ENCODE results near the gene ARPP21. TPM values are rescaled to one million over a fixed set of nuclear protein-coding genes. Genes with fewer than 3 reads are reported as not detected.

The ARPP21 gene
- polyA plus RNA-seq, 1 experiment: not detected

DNA sequence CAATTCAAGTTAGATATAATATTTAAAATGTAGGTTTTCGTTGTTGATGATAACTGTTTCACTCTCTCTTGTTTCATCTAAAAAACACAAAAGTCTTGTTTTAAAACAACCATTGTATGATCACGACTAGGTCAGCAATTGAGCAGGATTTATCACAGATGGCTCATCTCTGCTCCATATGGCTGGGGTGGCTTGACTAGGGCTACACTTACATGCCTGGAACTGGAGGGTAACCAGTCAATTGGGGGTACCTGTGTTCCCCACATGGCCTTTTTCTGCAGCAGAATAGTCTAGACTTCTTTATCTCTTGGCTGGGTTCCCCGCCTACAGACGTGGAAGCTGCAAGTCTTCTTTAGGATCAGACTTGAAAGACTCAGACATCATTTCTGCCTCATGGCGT, 103.9 kb downstream of the ARPP21 start:
- DNase-seq (ENCODE audit: low read depth, low spot score): no peak
- POLR2A ChIA-PET: no interaction called here
- no peak overlapping the region for H3K27ac ChIP-seq (ENCODE audit: low read depth, low read length)
- H3K4me3 ChIP-seq (ENCODE audit: low read depth, low read length): no peak overlapping the region
- H3K9me3 ChIP-seq (ENCODE audit: control insufficient read depth, insufficient read depth, low read length): peaks cover 3% of the 10 kb centered on the region; the same call in 1 of the 2 replicates
- CTCF ChIA-PET: no interaction called here
- no peaks in the 10 kb centered on the region for H3K27me3 ChIP-seq (ENCODE audit: control insufficient read depth, insufficient read depth, low read length)
- no peak for TF ChIP-seq CTCF (IDR thresholded peaks at IDR 0.05; ENCODE audit: low read depth, low read length)

- peaks cover 3% of the 10 kb centered on the region; the same call in 1 of the 2 replicates for H3K9me3 ChIP-seq (ENCODE audit: control insufficient read depth, insufficient read depth, low read length)
- DNase-seq (ENCODE audit: low read depth, low spot score): no peak
- CTCF ChIA-PET: no interaction called here
Measured at GRCh38 chr3:35744419-35744818, 105.1 kb downstream of the ARPP21 start.

GRCh38 chr3:35745351-35745750, 106.0 kb downstream of the ARPP21 start:
- Histone ChIP-seq H3K27ac (ENCODE audit: low read depth, low read length) (no peak overlapping the region), H3K9me3 (ENCODE audit: control insufficient read depth, insufficient read depth, low read length) (0 out of 2 replicates have a peak, but pooled peaks cover 3% of the 10 kb centered on the region), H3K4me3 (ENCODE audit: low read depth, low read length) (no peak overlapping the region), H3K27me3 (ENCODE audit: control insufficient read depth, insufficient read depth, low read length) (no peaks in the 10 kb centered on the region)
- DNase-seq (ENCODE audit: low read depth, low spot score): no peak
- ChIA-PET POLR2A (no interaction called here), CTCF (no interaction called here)
- TF ChIP-seq CTCF (IDR thresholded peaks at IDR 0.05; ENCODE audit: low read depth, low read length): no peak

More at GRCh38 chr3:35744419-35744818, 105.1 kb downstream of the ARPP21 start:
- POLR2A ChIA-PET: no interaction called here
- no peak overlapping the region for H3K4me3 ChIP-seq (ENCODE audit: low read depth, low read length)
- TF ChIP-seq CTCF (IDR thresholded peaks at IDR 0.05; ENCODE audit: low read depth, low read length): no peak
- H3K27ac ChIP-seq (ENCODE audit: low read depth, low read length): no peak overlapping the region
- no peaks in the 10 kb centered on the region for H3K27me3 ChIP-seq (ENCODE audit: control insufficient read depth, insufficient read depth, low read length)

GRCh38 chr3:35745802-35746484, 106.6 kb downstream of the ARPP21 start:
- CTCF ChIA-PET: no interaction called here
- no peak for DNase-seq (ENCODE audit: low read depth, low spot score)
- Histone ChIP-seq H3K27me3 (ENCODE audit: control insufficient read depth, insufficient read depth, low read length) (no peaks in the 10 kb centered on the region), H3K9me3 (ENCODE audit: control insufficient read depth, insufficient read depth, low read length) (0 out of 2 replicates have a peak, but pooled peaks cover 3% of the 10 kb centered on the region), H3K4me3 (ENCODE audit: low read depth, low read length) (no peak overlapping the region), H3K27ac (ENCODE audit: low read depth, low read length) (no peak overlapping the region)
- no peak for TF ChIP-seq CTCF (IDR thresholded peaks at IDR 0.05; ENCODE audit: low read depth, low read length)
- POLR2A ChIA-PET: no interaction called here

GRCh38 chr3:35746492-35746891, 107.2 kb downstream of the ARPP21 start:
- 0 out of 2 replicates have a peak, but pooled peaks cover 3% of the 10 kb centered on the region for H3K9me3 ChIP-seq (ENCODE audit: control insufficient read depth, insufficient read depth, low read length)
- H3K27ac ChIP-seq (ENCODE audit: low read depth, low read length): no peak overlapping the region
- no peak for TF ChIP-seq CTCF (IDR thresholded peaks at IDR 0.05; ENCODE audit: low read depth, low read length)
- no peak for DNase-seq (ENCODE audit: low read depth, low spot score)
- H3K4me3 ChIP-seq (ENCODE audit: low read depth, low read length): no peak overlapping the region
- POLR2A ChIA-PET: no interaction called here
- CTCF ChIA-PET: no interaction called here
- H3K27me3 ChIP-seq (ENCODE audit: control insufficient read depth, insufficient read depth, low read length): no peaks in the 10 kb centered on the region
